Endothelial cell (in vitro differentiated cells): ENCODE results near the gene EML4. TPM values are rescaled to one million over a fixed set of nuclear protein-coding genes. Genes with fewer than 3 reads are reported as not detected.
A peak's percentile ranks its signal among the peaks of the same experiment; 100 is the strongest.

Experiments used
- DNase-seq: peaks from one replicate; pipeline ENCODE4 v3.0.0; 2021; ENCODE audit warnings: low spot score
- H3K27ac Mint-ChIP-seq: one replicate; pipeline ENCODE4 v1.8.0; 2021; ENCODE audit warnings: mixed read lengths, inconsistent platforms; ENCODE audit not compliant: unreplicated experiment
- H3K27me3 Mint-ChIP-seq: one replicate; pipeline ENCODE4 v1.8.0; 2021; ENCODE audit warnings: mild to moderate bottlenecking, moderate library complexity, mixed read lengths, inconsistent platforms; ENCODE audit not compliant: unreplicated experiment
- H3K36me3 Mint-ChIP-seq: one replicate; pipeline ENCODE4 v1.8.0; 2021; ENCODE audit warnings: mild to moderate bottlenecking, low read depth, mixed read lengths, inconsistent platforms; ENCODE audit not compliant: unreplicated experiment
- H3K4me1 Mint-ChIP-seq: one replicate; pipeline ENCODE4 v1.8.0; 2021; ENCODE audit warnings: mild to moderate bottlenecking, mixed read lengths, inconsistent platforms; ENCODE audit not compliant: unreplicated experiment
- H3K4me3 Mint-ChIP-seq: one replicate; pipeline ENCODE4 v1.8.0; 2021; ENCODE audit warnings: mild to moderate bottlenecking, mixed read lengths, inconsistent platforms; ENCODE audit not compliant: unreplicated experiment
- H3K9me3 Mint-ChIP-seq: one replicate; pipeline ENCODE4 v1.8.0; 2021; ENCODE audit warnings: mixed read lengths, inconsistent platforms; ENCODE audit not compliant: unreplicated experiment
- total RNA-seq: library from RNA; stranded (reverse); fragmentation: NEBNext Ultra II Directional; extraction: Animal tissue kit (Norgen Biotek cat#: 25700); gene quantifications from one replicate; pipeline ENCODE4 v1.2.1, GENCODE V29; 2021; ENCODE audit not compliant: unreplicated experiment
- TF ChIP-seq, protein P1 (sequence below): fragments of 200-600 bp; sonication (generic); IDR thresholded peaks from one replicate; pipeline ENCODE4 v1.5.0; 2021; ENCODE audit warnings: antibody characterized with exemption; ENCODE audit not compliant: unreplicated experiment

EML4 gene
- total RNA-seq, 1 donor from 2014 or later, result 49.7 TPM

DNA sequence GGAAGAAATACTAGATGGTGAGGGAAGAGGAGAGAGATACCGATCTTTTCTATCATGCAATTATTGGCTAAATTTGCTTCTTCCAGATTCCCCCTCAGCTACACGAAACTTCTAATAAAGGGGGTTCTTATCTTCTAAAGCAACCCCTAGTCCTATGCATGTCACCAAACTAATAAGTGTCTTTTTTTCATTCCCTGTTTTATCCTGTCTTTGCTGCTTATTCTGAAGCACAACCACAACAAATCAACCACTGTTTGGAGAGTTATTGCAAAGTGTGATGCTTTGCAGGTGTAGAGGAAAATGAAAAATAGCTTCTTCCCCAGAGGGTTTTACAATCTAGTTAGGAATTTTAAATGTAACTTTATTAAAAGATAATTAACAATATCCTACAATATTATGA is 60.8 kb downstream of the EML4 start:
- Mint-ChIP-seq H3K27me3 (no peaks in the 10 kb centered on the region), H3K9me3 (no peaks in the 10 kb centered on the region), H3K4me3 (no peak overlapping the region), H3K27ac (no peak overlapping the region), H3K4me1 (peaks cover 21% of the 10 kb centered on the region), H3K36me3 (no peaks in the 10 kb centered on the region)
- DNase-seq, result no peak
- TF ChIP-seq, protein P1, sequence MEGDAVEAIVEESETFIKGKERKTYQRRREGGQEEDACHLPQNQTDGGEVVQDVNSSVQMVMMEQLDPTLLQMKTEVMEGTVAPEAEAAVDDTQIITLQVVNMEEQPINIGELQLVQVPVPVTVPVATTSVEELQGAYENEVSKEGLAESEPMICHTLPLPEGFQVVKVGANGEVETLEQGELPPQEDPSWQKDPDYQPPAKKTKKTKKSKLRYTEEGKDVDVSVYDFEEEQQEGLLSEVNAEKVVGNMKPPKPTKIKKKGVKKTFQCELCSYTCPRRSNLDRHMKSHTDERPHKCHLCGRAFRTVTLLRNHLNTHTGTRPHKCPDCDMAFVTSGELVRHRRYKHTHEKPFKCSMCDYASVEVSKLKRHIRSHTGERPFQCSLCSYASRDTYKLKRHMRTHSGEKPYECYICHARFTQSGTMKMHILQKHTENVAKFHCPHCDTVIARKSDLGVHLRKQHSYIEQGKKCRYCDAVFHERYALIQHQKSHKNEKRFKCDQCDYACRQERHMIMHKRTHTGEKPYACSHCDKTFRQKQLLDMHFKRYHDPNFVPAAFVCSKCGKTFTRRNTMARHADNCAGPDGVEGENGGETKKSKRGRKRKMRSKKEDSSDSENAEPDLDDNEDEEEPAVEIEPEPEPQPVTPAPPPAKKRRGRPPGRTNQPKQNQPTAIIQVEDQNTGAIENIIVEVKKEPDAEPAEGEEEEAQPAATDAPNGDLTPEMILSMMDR, result no peak

DNA sequence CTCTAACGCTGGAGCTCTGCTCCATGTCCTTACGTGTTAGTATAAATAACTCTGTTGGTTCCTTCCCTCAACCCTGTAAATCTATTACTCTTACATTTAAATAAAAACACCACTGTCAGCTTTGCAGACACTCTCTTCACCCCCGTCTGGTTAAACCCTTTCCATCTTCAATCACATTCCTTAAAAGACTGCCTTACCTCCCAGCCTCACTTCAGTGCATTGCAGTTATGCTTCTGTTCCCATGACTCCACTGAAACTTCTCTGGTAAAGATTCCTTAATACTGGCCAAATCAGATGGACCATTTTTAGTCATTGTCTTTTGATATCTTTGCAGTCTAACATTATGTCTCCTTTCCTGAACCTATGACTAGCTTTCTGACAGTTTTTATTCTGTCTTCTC is 61.7 kb downstream of the EML4 start:
- no peaks in the 10 kb centered on the region for H3K36me3 Mint-ChIP-seq
- TF ChIP-seq, protein P1, result no peak
- H3K27me3 Mint-ChIP-seq, result no peaks in the 10 kb centered on the region
- peaks cover 21% of the 10 kb centered on the region for H3K4me1 Mint-ChIP-seq
- no peaks in the 10 kb centered on the region for H3K9me3 Mint-ChIP-seq
- no peak for DNase-seq
- no peak overlapping the region for H3K4me3 Mint-ChIP-seq
- no peak overlapping the region for H3K27ac Mint-ChIP-seq

DNA sequence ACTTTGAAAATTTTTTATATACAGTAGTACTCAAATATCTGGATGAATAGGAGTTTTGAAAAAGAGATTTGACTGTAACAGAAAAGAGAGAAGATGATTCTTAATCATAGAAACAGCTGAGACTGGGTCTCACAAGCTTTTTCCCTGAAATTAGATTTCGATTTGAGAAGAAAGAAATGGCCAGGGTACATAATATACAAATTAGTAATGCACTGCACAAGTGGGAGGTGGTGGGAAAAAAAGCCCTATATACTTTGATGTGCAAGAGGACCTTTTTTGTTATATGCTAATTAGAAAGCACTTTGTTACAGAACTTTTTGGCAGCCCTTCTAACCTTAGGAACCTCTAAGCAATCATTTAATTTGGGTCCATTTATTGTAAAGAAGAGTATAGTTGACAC is 62.9 kb downstream of the EML4 start:
- TF ChIP-seq, protein P1, result no peak
- Mint-ChIP-seq H3K9me3 (no peaks in the 10 kb centered on the region), H3K4me3 (no peak overlapping the region), H3K27me3 (no peaks in the 10 kb centered on the region), H3K4me1 (peaks cover 21% of the 10 kb centered on the region), H3K27ac (no peak overlapping the region), H3K36me3 (no peaks in the 10 kb centered on the region)
- DNase-seq, result no peak

DNA sequence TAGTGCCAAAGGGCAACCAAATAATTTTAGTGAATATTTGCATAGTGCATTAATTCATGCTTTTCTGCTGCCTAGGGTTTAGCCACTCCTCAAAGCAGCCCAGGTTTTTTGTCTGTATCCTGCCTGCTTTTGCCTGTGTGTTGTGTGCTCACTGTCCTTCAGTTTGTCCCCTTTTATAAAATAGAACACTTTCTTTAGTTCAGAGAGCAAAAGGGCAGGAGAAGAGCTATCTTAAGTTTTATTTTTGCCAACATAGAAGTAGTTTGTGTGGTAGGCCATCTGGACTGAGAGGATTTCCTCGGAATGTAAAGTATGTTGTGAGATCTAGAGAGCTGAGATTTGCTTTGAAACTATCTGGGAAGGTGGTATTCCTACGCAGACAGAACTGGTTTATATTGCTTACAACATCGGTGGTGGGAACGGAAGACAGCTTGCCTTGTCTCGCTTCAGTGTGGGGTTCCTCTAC is 64.9 kb downstream of the EML4 start:
- H3K9me3 Mint-ChIP-seq, result no peaks in the 10 kb centered on the region
- DNase-seq, result no peak
- no peak overlapping the region for H3K4me3 Mint-ChIP-seq
- H3K27ac Mint-ChIP-seq, result peak overlapping the region; percentile 92
- TF ChIP-seq, protein P1, result no peak
- H3K27me3 Mint-ChIP-seq, result no peaks in the 10 kb centered on the region
- H3K36me3 Mint-ChIP-seq, result no peaks in the 10 kb centered on the region
- peaks cover 19% of the 10 kb centered on the region for H3K4me1 Mint-ChIP-seq

DNA sequence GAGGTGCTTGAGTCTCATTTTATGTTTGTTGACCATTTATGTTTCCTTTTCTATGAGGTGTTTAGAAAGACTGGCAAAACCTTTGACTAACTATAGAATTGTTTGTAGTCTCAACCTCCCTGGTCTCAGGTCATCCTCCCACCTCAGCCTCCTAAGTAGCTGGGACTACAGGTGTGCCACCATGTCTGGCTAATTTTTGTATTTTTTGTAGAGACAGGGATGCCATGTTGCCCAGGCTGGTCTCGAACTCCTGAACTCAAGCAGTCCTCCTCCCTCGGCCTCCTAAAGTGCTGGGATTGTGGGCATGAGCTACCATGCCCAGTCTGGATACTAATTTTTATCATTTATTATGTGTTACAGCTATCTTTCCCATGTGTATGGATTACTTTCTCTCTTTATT is 67.8 kb downstream of the EML4 start:
- Mint-ChIP-seq H3K27me3 (peaks cover 2% of the 10 kb centered on the region), H3K4me3 (no peak overlapping the region), H3K27ac (no peak overlapping the region), H3K9me3 (no peaks in the 10 kb centered on the region), H3K4me1 (peaks cover 20% of the 10 kb centered on the region), H3K36me3 (no peaks in the 10 kb centered on the region)
- DNase-seq, result no peak
- TF ChIP-seq, protein P1, result no peak
